DOHH2 (cell line): ENCODE data around the gene SRGAP2C.
"Not testable (repeated sequence)": the region's sequence is repeated elsewhere in the genome, so short reads cannot be mapped to it uniquely, and the experiment has no call there.

Experiments
- H3F3A ChIP-seq: fragments of 200-600 bp; sonication (generic), shearing (Covaris generic); 2 replicates; pipeline ENCODE4 v1.6.0; 2016; ENCODE audit warnings: antibody characterized with exemption, mild to moderate bottlenecking; ENCODE audit not compliant: control insufficient read depth, insufficient read depth
- H3K27ac ChIP-seq: fragments of 200-600 bp; sonication (generic); 2 replicates; pipeline ENCODE4 v1.5.1; 2014; ENCODE audit warnings: low read depth, mild to moderate bottlenecking, low read length, moderate library complexity
- H3K27me3 ChIP-seq: fragments of 200-600 bp; sonication (generic); 2 replicates; pipeline ENCODE4 v1.6.1; 2014; ENCODE audit warnings: mild to moderate bottlenecking, low read length, mixed read lengths; ENCODE audit not compliant: control insufficient read depth
- H3K36me3 ChIP-seq: fragments of 200-600 bp; sonication (generic); 2 replicates; pipeline ENCODE4 v1.6.1; 2014; ENCODE audit warnings: mild to moderate bottlenecking, low read length, moderate library complexity, mixed read lengths; ENCODE audit not compliant: control insufficient read depth
- H3K4me1 ChIP-seq: fragments of 200-600 bp; sonication (generic); 2 replicates; pipeline ENCODE4 v1.6.1; 2014; ENCODE audit warnings: mild to moderate bottlenecking, low read length, mixed read lengths; ENCODE audit not compliant: control insufficient read depth
- H3K4me2 ChIP-seq: fragments of 200-600 bp; sonication (generic); 2 replicates; pipeline ENCODE4 v1.6.0; 2014; ENCODE audit warnings: mild to moderate bottlenecking, low read length, moderate library complexity
- H3K4me3 ChIP-seq: fragments of 200-600 bp; sonication (generic); 2 replicates; pipeline ENCODE4 v1.5.1; 2014; ENCODE audit warnings: mild to moderate bottlenecking, low read length, mixed read lengths
- H3K79me2 ChIP-seq: fragments of 200-600 bp; sonication (generic); 2 replicates; pipeline ENCODE4 v1.6.1; 2014; ENCODE audit warnings: mild to moderate bottlenecking, low read length, mixed read lengths; ENCODE audit not compliant: control insufficient read depth
- H3K9me2 ChIP-seq: fragments of 200-600 bp; sonication (generic); replicated peaks from 2 replicates; pipeline ENCODE4 v1.6.1; 2014; ENCODE audit warnings: mild to moderate bottlenecking, low read length, mixed read lengths; ENCODE audit not compliant: control insufficient read depth
- H3K9me3 ChIP-seq: fragments of 200-600 bp; sonication (generic); 2 replicates; pipeline ENCODE4 v1.6.1; 2014; ENCODE audit warnings: antibody characterized with exemption, low read length, mixed read lengths; ENCODE audit not compliant: control insufficient read depth, insufficient read depth
- H4K20me1 ChIP-seq: fragments of 200-600 bp; sonication (generic); 2 replicates; pipeline ENCODE4 v1.6.0; 2014; ENCODE audit warnings: low read depth, mild to moderate bottlenecking, antibody characterized with exemption, low read length, moderate library complexity; ENCODE audit not compliant: control insufficient read depth, insufficient read depth

Gene SRGAP2C

DNA sequence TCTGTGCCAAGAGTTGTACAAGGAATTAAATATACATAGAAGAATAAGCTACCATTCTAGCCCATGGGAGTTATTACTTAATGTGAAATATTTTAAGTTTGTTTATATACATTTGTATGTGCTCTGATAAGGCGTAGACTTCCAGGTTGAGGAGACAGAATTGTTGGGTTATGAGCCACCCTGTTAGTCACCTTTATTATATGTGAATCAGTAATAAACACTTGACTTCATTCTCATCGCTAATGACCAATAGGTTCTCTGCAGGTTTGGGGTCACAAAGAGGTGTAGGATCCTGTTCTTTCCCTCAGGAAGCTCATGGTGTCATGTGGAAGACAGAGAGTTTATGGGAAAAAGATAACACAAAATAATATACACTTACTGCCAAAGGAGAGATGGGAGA is 117.1 kb downstream of the SRGAP2C start:
- H3K4me3 ChIP-seq, H3K27me3 ChIP-seq, H3K9me2 ChIP-seq, H3K4me2 ChIP-seq, H3K79me2 ChIP-seq, H3K27ac ChIP-seq, H3F3A ChIP-seq, H4K20me1 ChIP-seq, H3K36me3 ChIP-seq, H3K4me1 ChIP-seq, H3K9me3 ChIP-seq: not testable (repeated sequence)

GRCh38 chr1:121307759-121308158 is 123.0 kb downstream of the SRGAP2C start:
- not testable (repeated sequence) for H4K20me1 ChIP-seq

DNA sequence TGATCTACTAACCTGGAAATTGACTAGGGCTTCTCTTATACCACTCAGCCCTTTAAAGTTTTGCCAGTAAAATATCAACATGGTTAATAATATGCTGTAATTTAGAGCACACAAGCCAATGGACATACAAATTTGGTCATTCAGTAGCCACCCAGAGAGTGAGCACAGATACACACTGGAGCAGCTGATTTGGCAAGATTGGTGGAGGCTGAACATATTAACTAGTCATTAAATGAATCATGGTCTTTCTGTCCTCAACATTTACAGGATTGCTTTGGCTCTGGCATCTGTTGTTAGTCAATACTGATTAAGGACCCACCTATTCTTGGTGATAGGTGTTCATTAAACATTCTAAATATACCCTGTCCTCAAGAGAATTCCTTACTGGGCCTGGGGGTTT is 130.7 kb downstream of the SRGAP2C start:
- H3K9me2 ChIP-seq, H3K79me2 ChIP-seq, H4K20me1 ChIP-seq, H3K4me1 ChIP-seq, H3K36me3 ChIP-seq, H3K4me2 ChIP-seq, H3K27ac ChIP-seq, H3K4me3 ChIP-seq, H3K9me3 ChIP-seq, H3K27me3 ChIP-seq, H3F3A ChIP-seq: not testable (repeated sequence)

More at GRCh38 chr1:121307759-121308158, 123.0 kb downstream of the SRGAP2C start:
- not testable (repeated sequence) for H3K4me3 ChIP-seq, H3K36me3 ChIP-seq, H3K27ac ChIP-seq, H3K27me3 ChIP-seq, H3K9me2 ChIP-seq, H3K9me3 ChIP-seq, H3K4me2 ChIP-seq, H3F3A ChIP-seq, H3K4me1 ChIP-seq, H3K79me2 ChIP-seq

DNA sequence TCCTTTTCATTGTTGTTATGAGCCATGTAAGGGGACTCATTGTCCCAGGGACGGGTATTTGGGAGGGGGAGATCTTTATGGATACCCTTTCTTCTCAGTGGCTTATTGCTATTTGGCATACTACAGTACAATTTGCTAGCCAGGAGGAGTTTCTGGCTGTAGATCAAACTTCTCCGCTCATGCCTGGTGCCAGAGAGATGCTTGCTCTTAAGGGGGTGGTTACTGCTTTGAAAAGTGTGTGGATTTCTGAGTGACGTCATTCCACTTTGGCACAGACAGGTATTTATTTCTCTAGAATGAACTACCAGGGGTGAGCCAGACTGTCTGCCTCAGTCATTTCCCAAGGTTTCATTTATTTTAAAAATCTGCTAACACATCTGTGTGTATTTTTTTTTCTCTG is 131.3 kb downstream of the SRGAP2C start:
- not testable (repeated sequence) for H3K9me3 ChIP-seq, H3K27me3 ChIP-seq, H3K4me3 ChIP-seq, H3K4me1 ChIP-seq, H3K9me2 ChIP-seq, H3K27ac ChIP-seq, H3K4me2 ChIP-seq, H3K36me3 ChIP-seq, H4K20me1 ChIP-seq, H3K79me2 ChIP-seq, H3F3A ChIP-seq

DNA sequence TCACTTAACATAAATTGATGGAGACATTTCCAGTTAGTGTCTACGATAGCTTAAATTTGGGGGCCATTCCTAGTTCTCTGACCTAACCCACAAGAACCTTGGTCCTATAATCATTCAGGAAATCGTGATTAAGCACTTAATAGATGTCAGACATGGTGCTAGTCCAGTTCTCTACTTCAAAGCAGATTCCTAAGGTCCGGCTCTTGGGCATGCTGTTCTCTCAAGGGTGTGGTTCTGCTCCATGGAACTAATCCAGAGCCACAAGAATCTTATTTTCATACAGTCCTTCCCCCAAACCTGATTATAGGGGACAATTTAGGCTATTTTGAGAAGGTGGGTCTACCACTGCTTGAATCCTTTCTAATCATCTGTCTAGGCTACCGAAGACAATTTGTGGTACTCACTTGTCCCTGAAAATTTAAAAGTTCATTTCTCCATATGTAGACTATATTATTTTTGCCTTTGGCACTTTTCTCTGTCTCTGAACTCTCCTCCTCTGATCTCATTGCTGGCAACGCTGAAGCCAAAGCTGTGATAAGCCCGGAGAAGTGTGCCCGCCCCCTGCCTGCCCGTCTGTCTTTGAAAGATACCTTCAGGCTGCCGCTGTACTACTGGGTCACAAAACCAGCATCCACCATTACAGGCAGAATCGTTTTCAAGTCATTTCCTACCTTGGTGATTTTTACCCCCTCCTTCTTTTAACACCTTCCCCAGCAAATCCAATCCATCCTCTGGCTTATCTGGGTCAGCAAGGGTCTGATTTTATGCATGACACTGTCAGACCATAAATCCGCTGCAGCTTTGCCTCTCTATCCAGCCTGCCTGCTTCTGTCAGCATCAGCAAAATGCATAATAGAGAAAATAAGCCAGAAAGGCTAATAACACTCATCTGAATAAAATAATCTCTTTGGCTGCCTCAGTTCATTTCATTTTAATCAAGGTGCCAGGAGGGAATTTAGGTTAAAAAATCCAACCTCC is 133.0 kb downstream of the SRGAP2C start:
- not testable (repeated sequence) for H3K36me3 ChIP-seq, H3K79me2 ChIP-seq, H3K27me3 ChIP-seq

DNA sequence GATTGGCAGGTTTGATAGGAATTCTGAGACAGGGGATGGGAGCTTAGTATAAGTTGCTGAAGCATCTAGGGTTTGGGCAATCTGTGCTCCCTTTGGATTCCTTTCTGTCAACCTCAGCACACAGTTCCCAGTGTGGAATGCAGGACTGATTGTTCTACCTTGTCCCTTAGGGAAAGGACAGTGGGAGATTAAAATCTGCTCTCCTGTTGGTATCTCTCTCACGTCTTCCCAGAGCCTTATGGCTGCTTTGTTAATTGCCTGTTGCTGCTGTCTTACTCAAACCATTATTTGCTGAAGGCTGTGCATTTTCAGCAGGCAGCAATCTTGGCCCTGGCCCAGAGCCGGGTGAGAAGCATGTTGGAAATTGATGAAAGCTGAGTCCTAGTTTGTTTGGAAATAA is 133.9 kb downstream of the SRGAP2C start:
- not testable (repeated sequence) for H3K4me1 ChIP-seq, H3K79me2 ChIP-seq, H3K27ac ChIP-seq

More for the DNA sequence above, 133.0 kb downstream of the SRGAP2C start:
- H3K4me1 ChIP-seq, H3K9me3 ChIP-seq, H4K20me1 ChIP-seq, H3K9me2 ChIP-seq, H3K27ac ChIP-seq, H3F3A ChIP-seq, H3K4me2 ChIP-seq, H3K4me3 ChIP-seq: not testable (repeated sequence)

GRCh38 chr1:121321660-121322059 is 136.9 kb downstream of the SRGAP2C start:
- H3K79me2 ChIP-seq, H4K20me1 ChIP-seq, H3K36me3 ChIP-seq, H3K9me3 ChIP-seq, H3K9me2 ChIP-seq, H3K4me3 ChIP-seq, H3K27me3 ChIP-seq, H3K4me2 ChIP-seq, H3F3A ChIP-seq, H3K27ac ChIP-seq, H3K4me1 ChIP-seq: not testable (repeated sequence)

More for the DNA sequence above, 133.9 kb downstream of the SRGAP2C start:
- H3F3A ChIP-seq, H3K36me3 ChIP-seq, H3K4me2 ChIP-seq, H3K27me3 ChIP-seq, H3K9me2 ChIP-seq, H3K4me3 ChIP-seq, H4K20me1 ChIP-seq, H3K9me3 ChIP-seq: not testable (repeated sequence)

- H3K27me3 ChIP-seq, H3K9me3 ChIP-seq, H3K4me2 ChIP-seq, H3K9me2 ChIP-seq, H3K4me3 ChIP-seq, H3F3A ChIP-seq, H3K79me2 ChIP-seq, H4K20me1 ChIP-seq, H3K36me3 ChIP-seq, H3K4me1 ChIP-seq, H3K27ac ChIP-seq: not testable (repeated sequence)
Measured at GRCh38 chr1:121324726-121325125, 140.0 kb downstream of the SRGAP2C start.
